ENCODE measurements around the gene WDR70.
"Not testable (repeated sequence)": the region's sequence is repeated elsewhere in the genome, so short reads cannot be mapped to it uniquely, and the experiment has no call there.

Gene WDR70

GRCh38 chr5:37781409-37781808 lies 402.3 kb downstream of the WDR70 start:
- H3K9me3 Mint-ChIP-seq; ATAC-seq (replicated peaks; ENCODE audit: extremely low read depth, poor library complexity, severe bottlenecking); H3K36me3 Mint-ChIP-seq (ENCODE audit: insufficient read depth); H3K4me3 Mint-ChIP-seq; H3K4me1 Mint-ChIP-seq; DNase-seq (ENCODE audit: low spot score in 2 of 2); H3K27ac Mint-ChIP-seq (ENCODE audit: low read depth): not testable (repeated sequence)
- peaks cover 22% of the 10 kb centered on the region for H3K27me3 Mint-ChIP-seq

- DNase-seq (ENCODE audit: low spot score in 2 of 2), result no peak
- Mint-ChIP-seq H3K4me3 (no peak overlapping the region), H3K4me1 (no peaks in the 10 kb centered on the region), H3K9me3 (no peaks in the 10 kb centered on the region), H3K36me3 (ENCODE audit: insufficient read depth) (peaks cover 2% of the 10 kb centered on the region), H3K27me3 (peaks cover 45% of the 10 kb centered on the region), H3K27ac (ENCODE audit: low read depth) (no peak overlapping the region)
- ATAC-seq (replicated peaks; ENCODE audit: extremely low read depth, poor library complexity, severe bottlenecking), result no peak
These were observed 407.3 kb downstream of the WDR70 start for GRCh38 chr5:37786416-37786815.

- no peak for ATAC-seq (replicated peaks; ENCODE audit: extremely low read depth, poor library complexity, severe bottlenecking)
These were observed 407.9 kb downstream of the WDR70 start for GRCh38 chr5:37786862-37787519.

GRCh38 chr5:37787742-37788141 lies 408.6 kb downstream of the WDR70 start:
- DNase-seq (ENCODE audit: low spot score in 2 of 2) (no peak), ATAC-seq (replicated peaks; ENCODE audit: extremely low read depth, poor library complexity, severe bottlenecking) (no peak)
- peaks cover 45% of the 10 kb centered on the region for H3K27me3 Mint-ChIP-seq
- H3K27ac Mint-ChIP-seq (ENCODE audit: low read depth), result no peak overlapping the region
- no peak overlapping the region for H3K4me3 Mint-ChIP-seq
- H3K36me3 Mint-ChIP-seq (ENCODE audit: insufficient read depth), result no peaks in the 10 kb centered on the region
- H3K9me3 Mint-ChIP-seq, result no peaks in the 10 kb centered on the region
- no peaks in the 10 kb centered on the region for H3K4me1 Mint-ChIP-seq

More at GRCh38 chr5:37786862-37787519, 407.9 kb downstream of the WDR70 start:
- Mint-ChIP-seq H3K27ac (ENCODE audit: low read depth) (no peak overlapping the region), H3K4me1 (no peaks in the 10 kb centered on the region), H3K36me3 (ENCODE audit: insufficient read depth) (no peaks in the 10 kb centered on the region), H3K9me3 (no peaks in the 10 kb centered on the region), H3K4me3 (no peak overlapping the region), H3K27me3 (peaks cover 45% of the 10 kb centered on the region)
- no peak for DNase-seq (ENCODE audit: low spot score in 2 of 2)

- Mint-ChIP-seq H3K36me3 (ENCODE audit: insufficient read depth) (no peaks in the 10 kb centered on the region), H3K9me3 (peaks cover 7% of the 10 kb centered on the region), H3K27ac (ENCODE audit: low read depth) (no peak overlapping the region), H3K4me1 (no peaks in the 10 kb centered on the region), H3K27me3 (peaks cover 56% of the 10 kb centered on the region), H3K4me3 (no peak overlapping the region)
- ATAC-seq (replicated peaks; ENCODE audit: extremely low read depth, poor library complexity, severe bottlenecking) (no peak), DNase-seq (ENCODE audit: low spot score in 2 of 2) (no peak)
These were observed 410.9 kb downstream of the WDR70 start for GRCh38 chr5:37789991-37790390.

GRCh38 chr5:37791321-37791720 lies 412.2 kb downstream of the WDR70 start:
- ATAC-seq (replicated peaks; ENCODE audit: extremely low read depth, poor library complexity, severe bottlenecking), result no peak
- no peak overlapping the region for H3K27ac Mint-ChIP-seq (ENCODE audit: low read depth)
- H3K4me1 Mint-ChIP-seq, result no peaks in the 10 kb centered on the region
- H3K9me3 Mint-ChIP-seq, result peaks cover 7% of the 10 kb centered on the region
- DNase-seq (ENCODE audit: low spot score in 2 of 2), result no peak
- H3K4me3 Mint-ChIP-seq, result no peak overlapping the region
- peaks cover 44% of the 10 kb centered on the region for H3K27me3 Mint-ChIP-seq
- no peaks in the 10 kb centered on the region for H3K36me3 Mint-ChIP-seq (ENCODE audit: insufficient read depth)

GRCh38 chr5:37792975-37793631 lies 414.0 kb downstream of the WDR70 start:
- no peaks in the 10 kb centered on the region for H3K36me3 Mint-ChIP-seq (ENCODE audit: insufficient read depth)
- H3K27ac Mint-ChIP-seq (ENCODE audit: low read depth), result no peak overlapping the region
- H3K4me3 Mint-ChIP-seq, result no peak overlapping the region
- ATAC-seq (replicated peaks; ENCODE audit: extremely low read depth, poor library complexity, severe bottlenecking), result no peak
- H3K27me3 Mint-ChIP-seq, result peaks cover 43% of the 10 kb centered on the region
- H3K9me3 Mint-ChIP-seq, result peaks cover 12% of the 10 kb centered on the region
- H3K4me1 Mint-ChIP-seq, result no peaks in the 10 kb centered on the region
- DNase-seq (ENCODE audit: low spot score in 2 of 2), result no peak

GRCh38 chr5:37795292-37795691 lies 416.2 kb downstream of the WDR70 start:
- DNase-seq (ENCODE audit: low spot score in 2 of 2); H3K4me3 Mint-ChIP-seq; H3K4me1 Mint-ChIP-seq; ATAC-seq (replicated peaks; ENCODE audit: extremely low read depth, poor library complexity, severe bottlenecking); H3K36me3 Mint-ChIP-seq (ENCODE audit: insufficient read depth); H3K27ac Mint-ChIP-seq (ENCODE audit: low read depth): not testable (repeated sequence)
- peaks cover 12% of the 10 kb centered on the region for H3K9me3 Mint-ChIP-seq
- H3K27me3 Mint-ChIP-seq, result peaks cover 30% of the 10 kb centered on the region

- not testable (repeated sequence) for H3K27ac Mint-ChIP-seq (ENCODE audit: low read depth); H3K4me3 Mint-ChIP-seq; H3K4me1 Mint-ChIP-seq; ATAC-seq (replicated peaks; ENCODE audit: extremely low read depth, poor library complexity, severe bottlenecking); DNase-seq (ENCODE audit: low spot score in 2 of 2); H3K36me3 Mint-ChIP-seq (ENCODE audit: insufficient read depth)
- peaks cover 12% of the 10 kb centered on the region for H3K9me3 Mint-ChIP-seq
- peaks cover 30% of the 10 kb centered on the region for H3K27me3 Mint-ChIP-seq
These were observed 417.3 kb downstream of the WDR70 start for GRCh38 chr5:37796435-37796834.

- Mint-ChIP-seq H3K27me3 (peaks cover 11% of the 10 kb centered on the region), H3K9me3 (peaks cover 5% of the 10 kb centered on the region), H3K27ac (ENCODE audit: low read depth) (no peak overlapping the region), H3K4me3 (no peak overlapping the region), H3K36me3 (ENCODE audit: insufficient read depth) (no peaks in the 10 kb centered on the region), H3K4me1 (no peaks in the 10 kb centered on the region)
- ATAC-seq (replicated peaks; ENCODE audit: extremely low read depth, poor library complexity, severe bottlenecking) (no peak), DNase-seq (ENCODE audit: low spot score in 2 of 2) (no peak)
These were observed 420.8 kb downstream of the WDR70 start for GRCh38 chr5:37799865-37800421.

GRCh38 chr5:37801521-37801920 lies 422.4 kb downstream of the WDR70 start:
- Mint-ChIP-seq H3K27ac (ENCODE audit: low read depth) (no peak overlapping the region), H3K4me1 (no peaks in the 10 kb centered on the region), H3K36me3 (ENCODE audit: insufficient read depth) (no peaks in the 10 kb centered on the region), H3K4me3 (no peak overlapping the region), H3K27me3 (peaks cover 17% of the 10 kb centered on the region), H3K9me3 (peaks cover 5% of the 10 kb centered on the region)
- DNase-seq (ENCODE audit: low spot score in 2 of 2), result no peak
- no peak for ATAC-seq (replicated peaks; ENCODE audit: extremely low read depth, poor library complexity, severe bottlenecking)

Data from central memory CD8-positive, alpha-beta T cell (primary cell).